Hematopoietic multipotent progenitor cell (in vitro differentiated cells): ENCODE data around the gene GRIK4. TPM values are rescaled to one million over a fixed set of nuclear protein-coding genes. Genes with fewer than 3 reads are reported as not detected.

Experiments
- DNase-seq, 3 donors: peaks; one replicate each; pipeline ENCODE4 v3.0.0-alpha.2; 2011 to 2015; ENCODE audit warnings: low read depth in 2 of 3, low spot score in 2 of 3
- total RNA-seq: library from RNA; depleted of rRNA; stranded (reverse); fragments of >200 nt; gene quantifications from one replicate; pipeline ENCODE4 v1.2.3, GENCODE V29; 2012

Gene GRIK4
- total RNA-seq, 1 donor: not detected

DNA sequence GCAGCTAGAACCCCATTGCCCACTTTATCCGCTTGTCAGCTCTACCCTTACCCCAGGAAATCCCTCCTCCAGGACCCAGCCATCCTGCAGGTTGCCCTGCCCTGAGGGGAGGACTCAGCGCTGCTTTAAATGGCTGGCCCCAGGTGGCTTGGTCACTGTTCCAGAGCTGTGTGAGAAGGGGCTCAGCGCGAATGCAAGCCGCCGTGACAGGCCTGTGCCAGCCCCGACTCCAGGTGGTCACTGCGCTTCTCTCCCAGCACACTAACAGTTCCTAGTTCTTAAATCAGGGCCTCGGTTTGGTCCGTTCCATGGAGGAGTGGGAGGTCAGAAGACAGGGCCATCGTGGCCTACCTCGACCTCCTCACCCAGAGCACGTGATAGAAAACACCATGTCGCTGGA lies 446.6 kb downstream of the GRIK4 start:
- no peak for DNase-seq

GRCh38 chr11:120959189-120959588 lies 447.6 kb downstream of the GRIK4 start:
- DNase-seq: no peak

- DNase-seq: no peak
Observed at GRCh38 chr11:120964857-120965256, 453.3 kb downstream of the GRIK4 start.

DNA sequence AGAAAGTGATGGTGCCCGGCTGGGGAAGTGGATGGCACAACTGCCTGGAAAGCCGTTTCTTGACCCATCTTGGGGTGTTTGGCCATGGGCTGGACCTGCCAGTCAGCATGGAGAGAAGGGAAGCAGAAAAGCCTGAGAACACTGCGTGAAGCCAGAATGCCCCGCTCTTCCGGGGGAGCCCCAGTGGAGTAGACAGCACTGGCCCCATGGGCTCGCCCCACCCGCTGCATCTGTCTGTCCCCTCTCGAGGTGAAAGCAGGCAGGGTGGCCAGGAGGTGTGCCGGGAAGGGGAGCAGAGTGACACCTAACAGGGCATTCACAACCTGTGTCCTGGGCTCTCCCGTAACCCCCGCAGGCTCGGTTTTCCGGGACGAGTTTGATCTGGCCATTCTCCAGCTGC lies 455.3 kb downstream of the GRIK4 start:
- DNase-seq: no peak

DNA sequence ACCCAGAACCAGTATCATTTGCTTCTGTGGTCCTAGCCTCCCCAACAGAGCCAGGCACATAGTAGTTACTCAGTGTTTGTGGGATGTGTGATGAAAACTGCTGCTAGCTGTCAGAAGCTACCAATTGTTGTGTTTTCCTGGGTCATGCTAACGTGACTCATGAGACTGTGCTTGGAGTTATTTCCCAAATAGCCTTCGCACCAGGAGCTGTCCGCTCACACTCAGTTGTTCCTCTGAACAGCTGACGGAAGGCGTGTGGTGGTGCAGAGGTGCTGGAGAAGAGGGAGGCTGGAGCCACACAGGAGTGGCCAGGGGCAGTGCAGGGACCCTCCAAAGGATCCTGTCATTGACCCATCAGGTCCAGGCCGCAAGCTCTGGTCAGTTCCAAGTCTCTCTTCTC lies 458.4 kb downstream of the GRIK4 start:
- DNase-seq: no peak

- no peak for DNase-seq
Observed at GRCh38 chr11:120971825-120972224, 460.3 kb downstream of the GRIK4 start.

GRCh38 chr11:120972621-120973020 lies 461.1 kb downstream of the GRIK4 start:
- no peak for DNase-seq

DNA sequence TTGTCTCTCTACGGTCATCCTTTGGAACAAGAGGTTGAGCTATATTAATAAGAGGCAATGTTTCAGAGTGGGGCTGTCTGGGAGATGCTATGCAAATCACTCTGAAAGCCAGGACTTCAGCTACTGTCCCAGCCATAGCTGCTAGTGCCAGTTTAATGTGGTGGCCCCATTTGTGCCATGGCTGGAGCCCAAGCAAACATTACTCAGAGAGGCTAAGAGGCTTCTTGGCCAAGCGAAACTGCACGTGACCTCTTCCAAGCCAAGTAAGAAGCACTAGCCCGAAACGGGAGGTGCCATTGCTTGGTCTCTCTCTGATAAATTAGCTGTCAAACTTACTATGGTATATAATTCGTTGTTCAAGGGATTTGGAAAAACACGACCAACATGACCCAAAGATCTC lies 462.0 kb downstream of the GRIK4 start:
- no peak for DNase-seq

DNA sequence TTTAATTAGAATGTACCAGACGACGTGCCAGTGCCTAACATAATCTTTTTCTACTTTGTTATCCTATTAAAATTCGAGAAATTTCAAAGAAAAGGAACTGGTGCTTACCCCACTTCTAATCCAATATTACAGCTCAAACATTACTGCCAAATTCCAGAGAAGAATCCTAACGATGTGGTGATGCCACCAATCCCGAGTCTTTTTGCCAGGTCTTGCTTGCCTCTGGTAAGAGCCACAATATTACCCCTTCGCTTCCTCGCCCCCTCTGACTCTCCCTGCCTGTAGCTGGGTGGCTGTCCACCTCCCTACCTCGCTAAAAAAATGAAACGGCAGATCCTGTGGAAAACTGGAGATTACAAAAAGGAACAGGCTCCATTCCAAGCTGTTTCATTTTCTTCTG lies 462.9 kb downstream of the GRIK4 start:
- DNase-seq: no peak

DNA sequence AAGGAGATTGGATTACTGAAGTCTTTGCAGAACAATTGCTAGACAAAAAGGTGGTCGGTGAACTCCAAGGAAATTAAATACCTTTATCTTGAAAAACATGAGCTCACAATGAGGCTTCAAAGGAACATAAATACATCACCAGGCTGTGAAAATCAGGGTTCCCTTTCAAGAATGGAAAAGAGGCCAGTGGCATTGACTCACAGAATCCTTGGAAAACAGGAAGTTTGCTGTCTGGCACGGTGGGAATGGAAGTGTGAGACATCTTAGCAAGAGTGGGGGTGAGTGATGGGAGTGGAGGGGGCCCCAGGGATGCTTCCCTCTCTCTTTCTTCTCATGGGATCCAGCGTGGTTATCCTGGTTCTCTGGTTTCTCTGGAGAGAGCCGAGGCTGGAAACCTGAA lies 463.4 kb downstream of the GRIK4 start:
- DNase-seq: no peak

DNA sequence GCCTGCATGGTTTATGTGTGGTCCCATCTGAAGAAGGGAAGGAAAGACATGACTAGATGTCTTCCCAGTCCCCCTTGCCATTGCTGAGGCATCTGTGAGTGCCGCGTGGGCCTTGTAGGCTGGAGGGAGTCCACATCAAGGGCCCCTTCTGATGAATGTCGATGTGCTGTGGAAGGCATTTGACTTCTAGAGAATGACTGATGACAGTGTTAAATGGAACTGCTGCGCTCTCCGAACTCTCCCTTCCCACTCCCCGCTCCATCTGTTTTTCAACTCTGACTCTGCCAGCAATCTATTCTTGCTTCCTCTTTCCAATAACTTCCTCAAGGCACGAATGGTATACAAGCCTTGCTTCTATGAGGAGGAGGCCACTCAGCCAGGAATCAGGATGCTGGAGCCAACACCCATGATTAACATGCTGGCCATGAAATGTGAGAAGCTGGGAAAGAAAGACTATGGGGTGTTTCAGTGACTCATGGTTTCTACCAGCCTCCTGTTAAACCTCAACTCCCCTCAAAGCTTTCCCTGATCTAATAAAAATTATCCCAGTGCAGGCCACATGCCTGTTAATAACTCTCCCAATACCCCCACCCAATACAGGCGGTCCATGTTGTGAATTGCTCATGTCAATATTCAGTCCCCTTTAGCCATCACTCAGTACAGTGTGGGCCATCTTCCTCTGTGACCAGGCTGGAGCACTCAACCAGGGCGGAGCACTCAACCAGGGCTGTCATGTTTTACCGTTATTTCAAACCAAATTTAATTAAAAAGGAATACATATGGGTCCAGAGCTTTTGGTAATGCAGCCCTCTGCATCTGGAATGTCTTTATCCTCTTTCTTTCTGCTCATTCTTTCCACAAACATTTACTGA lies 466.0 kb downstream of the GRIK4 start:
- no peak for DNase-seq

DNA sequence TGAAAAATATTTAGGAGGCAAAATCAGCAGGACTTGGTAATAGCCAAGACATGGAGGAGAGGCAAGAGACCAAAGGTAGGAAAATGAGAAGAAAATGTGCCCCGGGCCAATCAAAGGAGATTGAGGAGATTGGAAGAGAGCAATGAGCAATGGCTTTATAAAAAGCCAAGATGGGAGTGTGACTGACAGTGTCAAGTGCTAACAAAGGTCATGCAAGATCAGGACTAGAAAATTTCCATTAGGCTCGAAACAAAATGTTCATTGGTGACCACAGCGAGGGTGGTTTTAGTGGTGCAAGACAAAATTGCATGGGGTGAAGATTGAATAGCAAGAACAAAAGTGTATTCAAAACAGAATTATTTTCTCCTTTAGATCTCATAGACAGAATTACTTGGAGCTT lies 467.2 kb downstream of the GRIK4 start:
- no peak for DNase-seq

DNA sequence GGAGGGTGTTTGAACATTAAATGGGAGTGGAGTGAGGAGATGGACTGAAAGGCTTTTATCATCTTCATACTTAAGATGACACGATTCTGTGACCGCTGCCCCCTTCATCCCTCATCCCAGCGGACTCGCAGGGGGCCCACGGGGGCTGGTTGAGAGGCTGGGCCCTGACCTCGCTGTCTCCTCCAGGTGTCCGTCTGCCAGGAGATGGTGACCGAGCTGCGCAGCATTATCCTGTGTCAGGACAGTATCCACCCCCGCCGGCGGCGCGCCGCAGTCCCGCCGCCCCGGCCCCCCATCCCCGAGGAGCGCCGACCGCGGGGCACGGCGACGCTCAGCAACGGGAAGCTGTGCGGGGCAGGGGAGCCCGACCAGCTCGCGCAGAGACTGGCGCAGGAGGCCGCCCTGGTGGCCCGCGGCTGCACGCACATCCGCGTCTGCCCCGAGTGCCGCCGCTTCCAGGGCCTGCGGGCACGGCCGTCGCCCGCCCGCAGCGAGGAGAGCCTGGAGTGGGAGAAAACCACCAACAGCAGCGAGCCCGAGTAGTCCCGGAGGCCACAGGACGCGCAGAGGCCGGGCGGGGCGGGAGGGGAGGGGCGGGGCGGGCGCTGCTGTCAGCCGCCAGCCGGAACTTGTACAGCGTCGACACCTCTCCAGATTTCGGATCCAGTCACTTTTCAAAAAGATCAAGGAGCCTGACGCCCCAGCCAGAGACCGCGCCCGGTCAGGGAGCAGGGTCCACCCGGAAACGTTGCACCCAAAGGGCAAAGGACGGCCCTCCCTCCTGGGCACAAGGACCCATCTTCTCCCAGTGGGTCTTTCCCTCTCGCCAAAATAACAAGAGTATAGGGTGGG lies 474.4 kb downstream of the GRIK4 start:
- peak; percentile 3 to 72 (median 71) for DNase-seq

DNA sequence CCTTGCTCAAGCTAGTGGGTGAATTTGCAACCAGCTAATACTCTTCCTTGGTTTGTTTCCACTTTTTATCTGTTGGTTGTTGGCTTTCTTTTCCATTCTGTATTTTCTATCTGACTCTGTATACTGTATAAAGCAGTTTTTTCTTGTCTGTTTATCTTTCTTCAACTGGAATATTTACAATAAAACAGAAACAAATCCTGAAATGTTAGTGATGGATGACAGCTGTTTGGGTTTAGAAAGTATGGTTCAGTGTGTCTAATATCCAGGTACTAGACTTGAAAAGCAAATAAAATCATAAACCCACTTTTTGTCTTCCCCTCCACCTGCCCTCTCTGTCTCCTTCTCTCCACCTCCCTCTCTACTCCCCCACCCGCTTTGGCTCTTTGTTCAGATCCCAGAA lies 477.1 kb downstream of the GRIK4 start:
- DNase-seq: no peak

GRCh38 chr11:120991830-120992686 lies 480.5 kb downstream of the GRIK4 start:
- DNase-seq: no peak

GRCh38 chr11:120994091-120994859 lies 482.7 kb downstream of the GRIK4 start:
- DNase-seq: peak in 2 of 3 donors; percentile 16 to 62

DNA sequence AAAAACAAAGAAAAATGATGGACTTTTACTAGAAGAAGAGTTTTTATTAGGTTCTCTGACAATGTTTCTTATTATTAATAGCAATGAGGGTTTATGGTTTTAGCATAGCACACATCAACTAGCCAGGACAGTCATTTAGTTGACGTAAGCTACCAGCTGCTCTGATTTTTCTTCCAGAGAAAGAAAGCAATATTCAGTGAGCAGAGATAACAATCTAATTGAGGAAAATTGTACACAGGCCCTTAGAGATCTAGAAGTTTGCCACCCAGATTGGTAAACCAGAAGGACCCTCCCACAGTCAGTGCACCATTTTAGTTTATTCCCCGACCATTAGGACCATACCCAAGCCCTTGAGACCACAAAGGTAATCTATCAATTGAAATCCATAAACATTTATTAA lies 483.6 kb downstream of the GRIK4 start:
- DNase-seq: no peak

GRCh38 chr11:120996973-120997372 lies 485.4 kb downstream of the GRIK4 start:
- no peak for DNase-seq

- DNase-seq: no peak
Observed at GRCh38 chr11:120998581-120998980, 487.0 kb downstream of the GRIK4 start.

DNA sequence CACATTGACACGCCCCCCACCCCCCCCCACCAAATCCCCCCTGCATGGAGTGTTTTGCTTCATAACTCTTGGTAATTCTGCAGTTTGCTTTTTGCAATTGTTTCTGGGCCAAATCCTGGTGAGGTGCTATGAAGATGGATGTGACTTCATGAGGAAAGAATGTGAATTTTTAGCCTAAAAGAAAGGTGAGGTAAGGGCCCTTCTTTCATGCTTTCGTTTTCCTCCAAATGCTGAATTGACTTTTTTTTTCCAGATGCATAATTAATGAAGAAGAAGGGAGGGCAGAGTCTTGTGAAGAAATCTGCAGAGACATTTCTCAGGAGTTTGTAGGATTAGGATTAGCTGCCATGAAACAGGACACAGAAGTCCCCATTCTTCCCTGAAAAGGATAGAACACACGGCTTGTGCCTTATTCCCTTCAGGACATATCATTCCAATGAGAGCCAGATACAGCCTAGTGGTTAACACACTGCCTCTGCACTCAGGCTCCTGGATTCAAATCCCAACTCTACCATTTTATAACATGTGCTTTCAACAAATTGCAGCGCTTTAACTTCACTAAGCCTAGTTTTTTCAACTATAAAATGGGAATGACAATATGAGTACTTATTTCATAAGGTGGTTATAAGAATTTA lies 492.8 kb downstream of the GRIK4 start:
- no peak for DNase-seq
